GM19025 (cell line): ENCODE measurements around the gene AQP5.

Experiments used
- ATAC-seq: cut with Tn5 transposase; IDR thresholded peaks from one replicate; pipeline ENCODE4 v1.9.1; 2021; ENCODE audit warnings: mild to moderate bottlenecking, low read depth, moderate library complexity; ENCODE audit not compliant: unreplicated experiment

The AQP5 gene

GRCh38 chr12:49962861-49963765 is 1.4 kb downstream of the AQP5 start:
- no peak for ATAC-seq

- no peak for ATAC-seq
These were observed 2.5 kb downstream of the AQP5 start for GRCh38 chr12:49963976-49964815.

GRCh38 chr12:49964849-49965624 is 3.4 kb downstream of the AQP5 start:
- no peak for ATAC-seq

- no peak for ATAC-seq
These were observed 4.2 kb downstream of the AQP5 start for GRCh38 chr12:49965836-49966235.

- no peak for ATAC-seq
These were observed 4.9 kb downstream of the AQP5 start for GRCh38 chr12:49966511-49967041.

GRCh38 chr12:49967042-49967776 is 5.5 kb downstream of the AQP5 start:
- ATAC-seq = peak; percentile 72

GRCh38 chr12:49967777-49968250 is 6.1 kb downstream of the AQP5 start:
- ATAC-seq = no peak

- ATAC-seq = no peak
These were observed 6.8 kb downstream of the AQP5 start for GRCh38 chr12:49968471-49968870.

GRCh38 chr12:49969027-49969426 is 7.4 kb downstream of the AQP5 start:
- no peak for ATAC-seq

- ATAC-seq = no peak
These were observed 8.2 kb downstream of the AQP5 start for GRCh38 chr12:49969651-49970429.

GRCh38 chr12:49970658-49971057 is 9.0 kb downstream of the AQP5 start:
- no peak for ATAC-seq

GRCh38 chr12:49971141-49971540 is 9.5 kb downstream of the AQP5 start:
- no peak for ATAC-seq

- ATAC-seq = no peak
These were observed 10.5 kb downstream of the AQP5 start for GRCh38 chr12:49972129-49972528.

- no peak for ATAC-seq
These were observed 11.1 kb downstream of the AQP5 start, which contains the start of gene AQP6 for GRCh38 chr12:49972641-49973360. Gene AQP6, plus strand, starts transcription at chr12:49972947. Its CDS starts 227 bp downstream, at chr12:49973174.

GRCh38 chr12:49973361-49973830 is 11.7 kb downstream of the AQP5 start:
- ATAC-seq = no peak

GRCh38 chr12:49974231-49974675 is 12.6 kb downstream of the AQP5 start:
- no peak for ATAC-seq

- no peak for ATAC-seq
These were observed 13.1 kb downstream of the AQP5 start for GRCh38 chr12:49974677-49975317.
